ENCODE measurements around the gene KLK7. TPM values are rescaled to one million over a fixed set of nuclear protein-coding genes. Genes with fewer than 3 reads are reported as not detected.
"Not testable (repeated sequence)": the region's sequence is repeated elsewhere in the genome, so short reads cannot be mapped to it uniquely, and the experiment has no call there.

KLK7 gene
- polyA plus RNA-seq, 4 donors = 4.1 to 23.3 (median 4.6) TPM

- no peak for DNase-seq (ENCODE audit: low read depth in 4 of 4, low spot score in 3 of 4)
These were observed 4.8 kb downstream of the KLK7 start for GRCh38 chr19:50978772-50979390.

GRCh38 chr19:50977626-50978025, 6.1 kb downstream of the KLK7 start:
- no peak for DNase-seq (ENCODE audit: low read depth in 4 of 4, low spot score in 3 of 4)

- DNase-seq (ENCODE audit: low read depth in 4 of 4, low spot score in 3 of 4) = no peak
These were observed 8.0 kb downstream of the KLK7 start for GRCh38 chr19:50975766-50976165.

GRCh38 chr19:50974702-50975556, 8.8 kb downstream of the KLK7 start:
- DNase-seq (ENCODE audit: low read depth in 4 of 4, low spot score in 3 of 4) = no peak

GRCh38 chr19:50972795-50973376, 10.8 kb downstream of the KLK7 start:
- no peak for DNase-seq (ENCODE audit: low read depth in 4 of 4, low spot score in 3 of 4)

- DNase-seq (ENCODE audit: low read depth in 4 of 4, low spot score in 3 of 4) = not testable (repeated sequence)
These were observed 13.9 kb downstream of the KLK7 start for GRCh38 chr19:50969810-50970209.

GRCh38 chr19:50969413-50969760, 14.3 kb downstream of the KLK7 start, which contains the start of gene KLK6:
KLK6 (minus strand) TSS chr19:50969591; CDS start chr19:50968104, 1,487 bp downstream.
- no peak for DNase-seq (ENCODE audit: low read depth in 4 of 4, low spot score in 3 of 4)

GRCh38 chr19:50968716-50969412, 14.9 kb downstream of the KLK7 start:
- DNase-seq (ENCODE audit: low read depth in 4 of 4, low spot score in 3 of 4) = no peak

- no peak for DNase-seq (ENCODE audit: low read depth in 4 of 4, low spot score in 3 of 4)
These were observed 15.6 kb downstream of the KLK7 start for GRCh38 chr19:50967929-50968715.

GRCh38 chr19:50964266-50964665, 19.5 kb downstream of the KLK7 start:
- DNase-seq (ENCODE audit: low read depth in 4 of 4, low spot score in 3 of 4) = no peak

GRCh38 chr19:50963381-50963780, 20.3 kb downstream of the KLK7 start:
- DNase-seq (ENCODE audit: low read depth in 4 of 4, low spot score in 3 of 4) = no peak

GRCh38 chr19:50962245-50962644, 21.5 kb downstream of the KLK7 start:
- DNase-seq (ENCODE audit: low read depth in 4 of 4, low spot score in 3 of 4) = no peak

- DNase-seq (ENCODE audit: low read depth in 4 of 4, low spot score in 3 of 4) = no peak
These were observed 23.8 kb downstream of the KLK7 start for GRCh38 chr19:50959731-50960500.

GRCh38 chr19:50957587-50957986, 26.1 kb downstream of the KLK7 start:
- no peak for DNase-seq (ENCODE audit: low read depth in 4 of 4, low spot score in 3 of 4)

- no peak for DNase-seq (ENCODE audit: low read depth in 4 of 4, low spot score in 3 of 4)
These were observed 30.8 kb downstream of the KLK7 start, which contains the start of gene KLK5 for GRCh38 chr19:50952910-50953309. KLK5 (minus strand) TSS chr19:50953038; CDS start chr19:50952657, 381 bp downstream.

GRCh38 chr19:50949861-50950260, 33.9 kb downstream of the KLK7 start:
- DNase-seq (ENCODE audit: low read depth in 4 of 4, low spot score in 3 of 4) = no peak

- no peak for DNase-seq (ENCODE audit: low read depth in 4 of 4, low spot score in 3 of 4)
These were observed 36.6 kb downstream of the KLK7 start for GRCh38 chr19:50947123-50947522.

GRCh38 chr19:50944795-50945194, 38.9 kb downstream of the KLK7 start:
- no peak for DNase-seq (ENCODE audit: low read depth in 4 of 4, low spot score in 3 of 4)

GRCh38 chr19:50943074-50943828, 40.5 kb downstream of the KLK7 start:
- DNase-seq (ENCODE audit: low read depth in 4 of 4, low spot score in 3 of 4) = no peak

All from left renal pelvis (tissue), 4 donors.